G401 (cell line): ENCODE data around the gene DZANK1. TPM values are rescaled to one million over a fixed set of nuclear protein-coding genes. Genes with fewer than 3 reads are reported as not detected.
"Not testable (repeated sequence)": the region's sequence is repeated elsewhere in the genome, so short reads cannot be mapped to it uniquely, and the experiment has no call there.

Experiments used
- DNase-seq: peaks from one replicate; pipeline ENCODE4 v3.0.0-alpha.2; 2015; ENCODE audit warnings: low spot score
- in situ Hi-C: cut with HindIII; loops from 2 replicates; pipeline ENCODE4 v1.10.0; 2016; ENCODE audit warnings: low sequenced_read_pairs, mixed read lengths
- total RNA-seq: library from RNA; depleted of rRNA; stranded (reverse); fragments of >200 nt; shearing (Covaris generic); gene quantifications from 2 replicates; pipeline ENCODE4 v1.2.3, GENCODE V29; 2014; rRNA removed

Gene DZANK1
- 2.2 and 3.6 TPM in 2 replicates for total RNA-seq

GRCh38 chr20:18466894-18467730 is at the start of gene DZANK1, which contains the start of gene POLR3F:
DZANK1 (minus strand) TSS chr20:18467030; CDS start chr20:18465358, 1,672 bp downstream.
POLR3F (plus strand) TSS chr20:18467390; CDS start chr20:18467507, 117 bp downstream.
- peak; percentile 98 for DNase-seq
- in situ Hi-C loops = no loop called here

DNA sequence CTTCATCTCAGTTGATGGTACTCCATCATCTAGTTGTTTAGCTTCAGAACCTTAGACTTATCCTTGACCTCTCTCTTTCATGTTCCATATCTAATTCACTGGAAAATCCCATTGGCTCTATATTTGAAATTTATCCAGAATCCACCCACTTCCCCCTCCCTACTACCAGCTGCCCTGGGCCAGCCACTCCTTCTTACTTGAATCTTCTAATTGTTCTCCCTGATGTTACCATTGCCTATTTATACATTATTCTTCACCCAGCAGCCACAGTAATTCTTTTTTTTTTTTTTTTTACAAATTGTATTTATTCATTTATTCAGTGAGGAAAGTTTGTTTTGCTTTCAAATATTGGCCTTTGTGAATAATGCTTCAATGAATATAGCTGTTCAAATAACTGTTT is 49.1 kb upstream of the DZANK1 start:
- DNase-seq = no peak
- in situ Hi-C loops = no loop called here

- no peak for DNase-seq
- in situ Hi-C loops = no loop called here
These were observed 47.3 kb upstream of the DZANK1 start for GRCh38 chr20:18514127-18514526.

GRCh38 chr20:18513208-18513607 is 46.4 kb upstream of the DZANK1 start:
- in situ Hi-C loops = no loop called here

GRCh38 chr20:18511571-18511970 is 44.7 kb upstream of the DZANK1 start:
- no peak for DNase-seq
- in situ Hi-C loops = no loop called here

More at GRCh38 chr20:18513208-18513607, 46.4 kb upstream of the DZANK1 start:
- no peak for DNase-seq

GRCh38 chr20:18507218-18508191 is 40.7 kb upstream of the DZANK1 start, which contains the start of gene SEC23B:
SEC23B (plus strand) TSS chr20:18507940; CDS start chr20:18510836, 2,896 bp downstream.
- DNase-seq = peak; percentile 99
- in situ Hi-C loops = no loop called here

DNA sequence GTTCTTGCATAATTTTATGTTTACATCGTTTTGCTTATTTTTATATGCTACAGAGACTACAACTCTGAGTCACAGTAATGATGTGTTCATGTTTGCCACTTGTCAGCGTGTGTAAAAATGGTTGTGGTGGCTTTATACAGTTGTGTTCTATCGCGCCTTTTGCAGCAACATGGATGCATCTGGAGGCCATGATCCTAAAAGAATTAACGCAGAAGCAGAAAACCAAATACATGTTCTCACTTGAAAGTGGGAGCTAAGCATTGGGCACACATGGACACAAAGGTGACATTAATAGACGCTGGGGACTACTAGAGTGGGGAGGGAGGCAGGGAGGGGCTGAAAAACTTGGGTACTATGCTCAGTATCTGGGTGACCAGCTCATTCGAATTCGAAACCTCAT is 39.9 kb upstream of the DZANK1 start:
- no peak for DNase-seq
- in situ Hi-C loops = no loop called here

DNA sequence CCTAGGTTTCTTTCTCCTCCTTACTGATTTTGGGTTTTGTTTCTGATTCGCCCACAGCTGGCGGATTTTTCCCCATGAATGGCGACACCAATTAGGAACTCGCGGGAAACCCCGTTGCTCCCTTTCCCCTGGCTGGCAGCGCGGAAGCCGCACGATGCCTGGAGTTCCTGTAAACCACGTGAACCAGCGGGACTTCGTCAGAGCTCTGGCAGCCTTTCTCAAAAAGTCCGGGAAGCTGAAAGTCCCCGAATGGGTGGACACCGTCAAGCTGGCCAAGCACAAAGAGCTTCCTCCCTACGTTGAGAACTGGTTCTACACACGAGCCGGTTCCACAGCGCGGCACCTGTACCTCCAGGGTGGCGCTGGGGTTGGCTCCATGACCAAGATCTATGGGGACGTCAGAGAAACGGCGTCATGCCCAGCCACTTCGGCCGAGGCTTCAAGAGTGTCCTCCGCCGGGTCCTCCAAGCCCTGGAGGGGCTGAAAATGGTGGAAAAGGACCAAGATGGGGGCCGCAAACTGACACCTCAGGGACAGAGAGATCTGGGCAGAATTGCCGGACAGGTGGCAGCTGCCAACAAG is 37.7 kb upstream of the DZANK1 start:
- no peak for DNase-seq
- in situ Hi-C loops = no loop called here

DNA sequence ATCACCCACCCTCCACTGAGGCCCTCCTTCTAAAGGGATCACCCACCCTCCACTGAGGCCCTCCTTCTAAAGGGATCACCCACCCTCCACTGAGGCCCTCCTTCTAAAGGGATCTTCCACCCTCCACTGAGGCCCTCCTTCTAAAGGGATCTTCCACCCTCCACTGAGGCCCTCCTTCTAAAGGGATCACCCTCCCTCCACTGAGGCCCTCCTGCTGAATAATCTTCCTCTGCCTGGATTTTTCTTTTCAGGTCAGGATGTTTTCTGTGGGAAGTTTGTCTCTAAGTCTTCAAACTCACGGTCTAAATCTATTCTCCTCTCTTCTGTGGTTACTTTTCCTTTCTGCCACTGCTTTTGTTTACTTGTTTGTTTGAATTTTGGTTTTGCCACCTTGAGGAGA is 34.8 kb upstream of the DZANK1 start:
- in situ Hi-C loops, DNase-seq: not testable (repeated sequence)

- in situ Hi-C loops = no loop called here
- DNase-seq = no peak
These were observed 30.8 kb upstream of the DZANK1 start for GRCh38 chr20:18497603-18498002.

- in situ Hi-C loops = no loop called here
- peak; percentile 90 for DNase-seq
These were observed 30.1 kb upstream of the DZANK1 start, which contains the start of gene RBBP9 for GRCh38 chr20:18496740-18497592. RBBP9 (minus strand) TSS chr20:18497225; CDS start chr20:18497167, 58 bp downstream.

- in situ Hi-C loops = no loop called here
- DNase-seq = peak; percentile 12
These were observed 29.2 kb upstream of the DZANK1 start for GRCh38 chr20:18496042-18496441.

GRCh38 chr20:18488301-18488700 is 21.5 kb upstream of the DZANK1 start:
- in situ Hi-C loops = no loop called here
- no peak for DNase-seq

- in situ Hi-C loops = no loop called here
- no peak for DNase-seq
These were observed 14.8 kb upstream of the DZANK1 start for GRCh38 chr20:18481596-18481995.

- no peak for DNase-seq
- in situ Hi-C loops = no loop called here
These were observed 11.0 kb upstream of the DZANK1 start for GRCh38 chr20:18477821-18478220.

DNA sequence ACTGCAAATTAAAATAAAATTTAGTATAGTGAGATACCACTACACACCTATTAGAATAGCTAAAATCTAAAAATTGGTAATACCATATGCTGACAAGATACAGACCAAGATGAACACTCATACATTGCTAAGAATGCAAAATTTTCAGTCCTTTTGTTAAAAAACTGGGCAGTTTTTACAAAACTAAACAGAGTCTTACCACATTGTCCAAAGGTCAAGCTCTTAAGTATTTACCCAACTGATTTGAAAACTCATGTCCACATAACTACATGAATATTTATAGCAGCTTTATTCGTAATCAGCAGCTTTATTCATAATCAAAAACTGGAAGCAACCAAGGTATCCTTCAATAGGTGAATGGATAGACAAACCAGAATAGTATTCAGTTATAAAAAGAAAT is 10.4 kb upstream of the DZANK1 start:
- DNase-seq = no peak
- in situ Hi-C loops = no loop called here

DNA sequence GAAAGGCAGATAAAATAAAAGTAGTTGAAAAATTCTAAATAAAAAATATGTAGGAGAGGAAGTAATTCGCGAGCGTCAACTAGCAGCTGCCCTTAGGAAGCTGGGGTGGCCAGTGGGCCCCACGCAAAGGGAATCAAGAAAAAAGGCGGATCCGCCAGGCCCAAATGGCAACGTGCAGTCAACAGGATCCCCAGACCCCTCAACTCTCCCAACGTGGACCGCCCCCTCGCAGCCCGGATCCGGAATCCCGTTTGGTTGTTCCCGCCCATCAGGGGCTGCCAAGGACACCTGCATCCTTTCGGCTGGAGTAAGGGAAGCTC is 296 bp downstream of the DZANK1 start:
- no peak for DNase-seq
- in situ Hi-C loops = no loop called here

DNA sequence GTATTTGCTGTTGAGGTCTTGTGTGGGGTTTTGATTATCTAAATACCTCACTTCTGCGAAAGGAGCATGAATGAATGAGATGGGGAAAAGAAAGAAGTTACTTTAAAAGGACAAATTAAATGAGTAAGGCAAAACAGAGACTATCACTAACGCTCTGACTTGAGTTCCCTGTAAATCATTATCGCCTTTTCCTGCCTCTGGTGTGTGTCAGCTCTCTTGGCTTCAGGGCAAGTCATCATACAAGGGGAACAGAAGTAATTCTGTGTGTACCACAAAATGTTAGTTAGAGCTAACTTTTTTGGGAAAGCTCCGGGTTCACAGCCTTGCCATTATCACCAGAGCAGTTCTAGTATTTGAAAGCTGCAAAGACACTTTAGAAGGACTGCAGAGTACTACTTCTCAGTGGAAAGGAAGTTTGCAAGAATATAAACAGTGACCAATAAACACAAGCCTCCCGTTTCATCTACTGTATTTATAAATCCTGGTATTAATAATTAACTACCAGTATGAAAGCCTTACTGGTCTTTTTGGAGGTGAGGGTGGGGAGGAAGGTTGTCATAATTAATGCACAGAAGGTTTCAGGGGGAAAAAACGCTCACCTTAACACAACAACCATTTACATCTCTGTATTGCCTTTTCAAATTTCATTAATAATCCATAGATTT is 1.2 kb downstream of the DZANK1 start:
- in situ Hi-C loops = no loop called here

More for the DNA sequence above, 1.2 kb downstream of the DZANK1 start:
- no peak for DNase-seq
